Measurements from ENCODE around the gene ZNF775. TPM values are rescaled to one million over a fixed set of nuclear protein-coding genes. Genes with fewer than 3 reads are reported as not detected.

Gene ZNF775
- total and polyA plus RNA-seq, 2 of the 13 experiments (the other 11 are each of a cell fraction or from before 2014, with no cell fraction given) = 3.1 to 3.2 TPM

DNA sequence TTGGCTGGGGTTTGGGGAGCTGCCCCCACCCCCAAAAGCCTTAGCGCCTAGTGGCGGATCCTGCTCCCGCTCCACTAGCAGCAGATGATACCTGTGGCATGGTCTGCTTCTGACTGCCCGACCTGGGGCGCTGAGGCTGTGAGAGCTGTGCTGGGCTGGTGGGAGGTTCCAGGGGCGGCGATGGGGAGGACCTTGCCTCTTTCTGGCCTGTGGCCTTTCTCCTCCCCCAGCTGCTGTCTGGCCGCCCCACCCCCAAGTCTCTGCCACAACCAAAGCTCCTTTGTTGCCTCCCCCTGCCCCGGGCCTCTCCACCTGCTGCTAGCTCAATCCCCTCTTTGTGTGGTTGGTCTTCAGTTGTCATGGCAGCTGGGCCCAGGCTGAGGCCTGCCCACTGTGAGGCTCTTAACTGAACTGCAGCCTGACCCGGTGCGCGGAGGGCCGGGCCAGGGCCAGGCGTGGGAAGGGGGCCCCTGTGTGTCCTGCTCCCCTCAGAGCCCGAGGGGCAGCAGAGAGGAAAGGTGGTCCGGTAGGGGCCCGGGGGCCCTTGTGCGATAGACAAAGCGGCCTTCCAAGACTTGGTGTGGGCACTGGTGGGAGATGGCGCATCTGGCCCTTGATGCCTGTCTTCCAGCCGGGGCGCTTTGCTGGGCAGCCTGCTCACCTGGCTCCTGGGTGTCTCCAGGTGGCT, 4.7 kb downstream of the ZNF775 start:
- H3K27ac ChIP-seq (ENCODE audit: extremely low read length, insufficient read depth, low read length) = peak overlapping the region; percentile 94
- CTCF ChIA-PET (ENCODE audit: low intra/inter-chr PET ratio, low total read pairs) = no interaction called here
- H3K36me3 ChIP-seq (replicated peaks in 1 of 2; ENCODE audit: control insufficient read depth in 1 of 2, insufficient read depth in 2 of 2, low read length in 2 of 2) = no peaks in the 10 kb centered on the region
- H3K4me1 ChIP-seq (ENCODE audit: insufficient read depth, low read length) = peaks cover 85% of the 10 kb centered on the region
- H3K9me3 ChIP-seq (ENCODE audit: low read length) = no peaks in the 10 kb centered on the region
- peak; percentile 98 for DNase-seq (ENCODE audit: low spot score)
- H3K27me3 ChIP-seq (ENCODE audit: control insufficient read depth in 1 of 2, insufficient read depth in 2 of 2, low read length in 2 of 2) = no peaks in the 10 kb centered on the region
- in situ Hi-C loops (cut with HindIII; ENCODE audit: extremely low pct_ligation_motif_present, low pct_unique_long_range_greater_than_20kb) (no loop called here), intact Hi-C loops (cut with micrococcal nuclease; ENCODE audit: unreplicated experiment) (loop anchor here (1.0 kb wide), 1 partner anchor 29 kb away; no protein-coding TSS in a partner anchor)
- FAIRE-seq = peak; percentile 98
- peak; percentile 81 for ATAC-seq
- BruUV-seq (replicated peaks) = no TSS peak
- H2AFZ ChIP-seq (ENCODE audit: low read length) = no peak overlapping the region
- 28% methylated on average over 11 of the region's 22 CpGs for WGBS (ENCODE audit: low lambda C conversion rate)
- H3K9ac ChIP-seq (ENCODE audit: insufficient read depth, low read depth, low read length) = peak overlapping the region; percentile 84
- POLR2A ChIA-PET = interaction anchor here (0.8 to 8.7 kb wide), 13 partner anchors 9 to 61 kb away, joined by 3 to 181 read pairs (median 7); partner anchors contain the start of genes ACTR3C, LRRC61, RARRES2 and REPIN1
- H3K4me2 ChIP-seq (ENCODE audit: low read depth, low read length) = peak overlapping the region; percentile 88
- H3K79me2 ChIP-seq (ENCODE audit: insufficient read depth, low read length) = peaks cover 47% of the 10 kb centered on the region
- H4K20me1 ChIP-seq (ENCODE audit: insufficient read depth, low read length) = peaks cover 3% of the 10 kb centered on the region; the same call in 1 of the 2 replicates
- H3K4me3 ChIP-seq (replicated peaks in 1 of 3; ENCODE audit: insufficient read depth in 1 of 3, low read depth in 2 of 3, low read length in 3 of 3) = peak overlapping the region; percentile 22 to 65 (median 40); a peak in 5 of 6 replicates
- TF ChIP-seq KAT2B (IDR thresholded peaks at IDR 0.05; ENCODE audit: borderline replicate concordance, low read depth, low read length) (no peak), NFE2 (CRISPR knock-in tag; IDR thresholded peaks at IDR 0.05) (no peak), WIZ (CRISPR knock-in tag; IDR thresholded peaks at IDR 0.05) (no peak), TARDBP (CRISPR knock-in tag; IDR thresholded peaks at IDR 0.05) (no peak; the same call in 1 of the 2 replicates), ZNF12 (CRISPR knock-in tag; IDR thresholded peaks at IDR 0.05) (0 out of 2 replicates have a peak, but pooled peaks have one; percentile 22), XRCC5 (optimal IDR thresholded peaks at IDR 0.05; ENCODE audit: low read length) (peak; percentile 89), SOX13 (IDR thresholded peaks at IDR 0.05) (no peak; the same call in 1 of the 2 replicates), SOX13 (CRISPR knock-in tag; conservative IDR thresholded peaks at IDR 0.05 in 1 of 2, IDR thresholded peaks at IDR 0.05 in 1 of 2) (peak in 1 of 2 experiments; percentile 70; a peak in 1 of 4 replicates), FOXA3 (CRISPR knock-in tag; IDR thresholded peaks at IDR 0.05) (peak; percentile 35), MXD3 (CRISPR knock-in tag; IDR thresholded peaks at IDR 0.05) (no peak), HMG20B (CRISPR knock-in tag; conservative IDR thresholded peaks at IDR 0.05) (no peak), TRAFD1 (CRISPR knock-in tag; IDR thresholded peaks at IDR 0.05; ENCODE audit: borderline replicate concordance) (0 out of 2 replicates have a peak, but pooled peaks have one; percentile 59), AHR (CRISPR knock-in tag; IDR thresholded peaks at IDR 0.05) (no peak), ZNF350 (CRISPR knock-in tag; IDR thresholded peaks at IDR 0.05; ENCODE audit: borderline replicate concordance, low read depth) (peak; percentile 72; the same call in 1 of the 2 replicates), NFYC (CRISPR knock-in tag; IDR thresholded peaks at IDR 0.05) (peak; percentile 40; the same call in 1 of the 2 replicates), RAD21 (CRISPR knock-in tag; IDR thresholded peaks at IDR 0.05) (0 out of 2 replicates have a peak, but pooled peaks have one; percentile 53), ZNF678 (CRISPR knock-in tag; IDR thresholded peaks at IDR 0.05) (0 out of 2 replicates have a peak, but pooled peaks have one; percentile 64), ARNT2 (CRISPR knock-in tag; IDR thresholded peaks at IDR 0.05; ENCODE audit: low read depth) (no peak), ZNF768 (CRISPR knock-in tag; IDR thresholded peaks at IDR 0.05) (peak; percentile 21; the same call in 1 of the 2 replicates)
- TF ChIP-seq, protein P1, sequence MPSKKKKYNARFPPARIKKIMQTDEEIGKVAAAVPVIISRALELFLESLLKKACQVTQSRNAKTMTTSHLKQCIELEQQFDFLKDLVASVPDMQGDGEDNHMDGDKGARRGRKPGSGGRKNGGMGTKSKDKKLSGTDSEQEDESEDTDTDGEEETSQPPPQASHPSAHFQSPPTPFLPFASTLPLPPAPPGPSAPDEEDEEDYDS (CRISPR knock-in tag; IDR thresholded peaks at IDR 0.05) = peak; percentile 93
- TF ChIP-seq, protein P2, sequence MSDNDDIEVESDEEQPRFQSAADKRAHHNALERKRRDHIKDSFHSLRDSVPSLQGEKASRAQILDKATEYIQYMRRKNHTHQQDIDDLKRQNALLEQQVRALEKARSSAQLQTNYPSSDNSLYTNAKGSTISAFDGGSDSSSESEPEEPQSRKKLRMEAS (IDR thresholded peaks at IDR 0.05) = peak; percentile 69; the same call in 1 of the 2 replicates
